Choroid plexus epithelial cell (primary cell): ENCODE data around the gene ABAT.
A peak's percentile ranks its signal among the peaks of the same experiment; 100 is the strongest.
"Not testable (repeated sequence)": the region's sequence is repeated elsewhere in the genome, so short reads cannot be mapped to it uniquely, and the experiment has no call there.

ENCODE experiments used
- DNase-seq: peaks from one replicate; pipeline ENCODE4 v3.0.0-alpha.2; 2010; ENCODE audit warnings: low read depth
- H3K4me3 ChIP-seq: 2 replicates; pipeline ENCODE4 v1.5.1; 2011; ENCODE audit warnings: low read depth, mild to moderate bottlenecking, control low read depth, low read length, moderate library complexity
- TF ChIP-seq, protein P1 (sequence below): conservative IDR thresholded peaks from 2 replicates; pipeline ENCODE4 v1.5.1; 2011; ENCODE audit warnings: low read depth, mild to moderate bottlenecking, control low read depth, inconsistent platforms, low read length, moderate library complexity

ABAT gene

DNA sequence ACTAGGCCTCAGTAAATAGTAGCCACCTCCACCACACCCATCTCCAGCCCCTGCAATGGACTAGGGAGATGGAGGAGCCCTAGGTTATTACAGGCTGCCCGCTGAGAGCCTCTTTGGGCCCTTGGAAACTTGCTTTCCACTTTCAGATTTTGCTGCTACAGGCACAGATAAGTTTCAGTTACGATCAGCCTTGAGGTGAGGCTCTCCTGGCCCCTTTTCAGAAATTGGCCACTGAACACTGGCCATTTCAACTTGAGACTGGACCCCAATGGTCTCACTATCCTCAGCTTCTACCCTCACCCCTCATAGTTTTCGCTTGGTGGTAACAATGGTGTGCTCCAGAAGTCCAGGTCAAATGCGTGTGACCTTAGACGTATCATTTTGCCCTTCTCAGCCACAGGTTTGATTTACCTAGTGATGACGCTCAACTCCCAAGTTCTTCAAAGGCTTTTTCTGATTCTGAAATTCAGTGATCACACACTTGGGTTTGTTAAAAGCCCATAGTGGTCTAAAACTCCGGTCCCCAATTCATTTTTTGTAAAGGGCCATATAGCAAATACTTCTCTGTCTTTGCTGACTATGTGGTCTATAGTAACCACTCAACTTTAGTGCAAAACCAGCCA is 124.2 kb downstream of the ABAT start:
- DNase-seq: peak; percentile 14
- peak overlapping the region; percentile 91 for H3K4me3 ChIP-seq
- TF ChIP-seq, protein P1, sequence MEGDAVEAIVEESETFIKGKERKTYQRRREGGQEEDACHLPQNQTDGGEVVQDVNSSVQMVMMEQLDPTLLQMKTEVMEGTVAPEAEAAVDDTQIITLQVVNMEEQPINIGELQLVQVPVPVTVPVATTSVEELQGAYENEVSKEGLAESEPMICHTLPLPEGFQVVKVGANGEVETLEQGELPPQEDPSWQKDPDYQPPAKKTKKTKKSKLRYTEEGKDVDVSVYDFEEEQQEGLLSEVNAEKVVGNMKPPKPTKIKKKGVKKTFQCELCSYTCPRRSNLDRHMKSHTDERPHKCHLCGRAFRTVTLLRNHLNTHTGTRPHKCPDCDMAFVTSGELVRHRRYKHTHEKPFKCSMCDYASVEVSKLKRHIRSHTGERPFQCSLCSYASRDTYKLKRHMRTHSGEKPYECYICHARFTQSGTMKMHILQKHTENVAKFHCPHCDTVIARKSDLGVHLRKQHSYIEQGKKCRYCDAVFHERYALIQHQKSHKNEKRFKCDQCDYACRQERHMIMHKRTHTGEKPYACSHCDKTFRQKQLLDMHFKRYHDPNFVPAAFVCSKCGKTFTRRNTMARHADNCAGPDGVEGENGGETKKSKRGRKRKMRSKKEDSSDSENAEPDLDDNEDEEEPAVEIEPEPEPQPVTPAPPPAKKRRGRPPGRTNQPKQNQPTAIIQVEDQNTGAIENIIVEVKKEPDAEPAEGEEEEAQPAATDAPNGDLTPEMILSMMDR: no peak

DNA sequence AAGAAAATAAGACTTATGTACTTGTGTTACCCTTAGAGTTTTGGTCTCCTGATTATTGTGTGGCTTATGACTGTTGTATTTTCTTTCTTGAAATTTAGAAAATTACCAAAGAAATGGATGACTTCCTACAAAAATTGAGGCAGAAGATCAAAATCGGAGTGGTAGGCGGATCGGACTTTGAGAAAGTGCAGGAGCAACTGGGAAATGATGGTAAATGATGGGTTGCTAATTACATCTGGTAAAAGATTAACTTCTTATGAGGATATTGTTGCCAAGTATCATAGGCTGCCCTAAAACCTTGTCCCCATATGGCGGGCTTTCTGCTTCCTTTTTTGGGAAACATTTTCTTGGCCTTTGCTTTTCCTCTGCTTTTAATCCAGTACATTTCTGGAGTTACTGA is 127.3 kb downstream of the ABAT start:
- TF ChIP-seq, protein P1: no peak
- no peak overlapping the region for H3K4me3 ChIP-seq
- DNase-seq: no peak

DNA sequence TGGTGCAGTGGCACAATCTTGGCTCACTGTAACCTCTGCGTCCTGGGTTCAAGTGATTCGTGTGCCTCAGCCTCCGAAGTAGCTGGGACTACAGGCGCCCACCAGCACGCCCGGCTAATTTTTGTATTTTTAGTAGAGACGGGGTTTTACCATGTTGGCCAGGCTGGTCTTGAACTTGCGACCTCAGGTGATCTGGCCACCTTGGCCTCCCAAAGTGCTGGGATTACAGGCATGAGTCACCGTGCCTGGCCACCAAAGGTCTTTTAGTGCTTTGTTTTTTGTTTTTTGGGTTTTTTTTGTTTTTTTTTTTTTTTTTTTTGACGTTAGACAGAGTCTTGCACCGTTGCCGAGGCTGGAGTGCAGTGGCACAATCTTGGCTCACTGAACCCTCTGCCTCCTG is 129.3 kb downstream of the ABAT start:
- not testable (repeated sequence) for H3K4me3 ChIP-seq, DNase-seq

DNA sequence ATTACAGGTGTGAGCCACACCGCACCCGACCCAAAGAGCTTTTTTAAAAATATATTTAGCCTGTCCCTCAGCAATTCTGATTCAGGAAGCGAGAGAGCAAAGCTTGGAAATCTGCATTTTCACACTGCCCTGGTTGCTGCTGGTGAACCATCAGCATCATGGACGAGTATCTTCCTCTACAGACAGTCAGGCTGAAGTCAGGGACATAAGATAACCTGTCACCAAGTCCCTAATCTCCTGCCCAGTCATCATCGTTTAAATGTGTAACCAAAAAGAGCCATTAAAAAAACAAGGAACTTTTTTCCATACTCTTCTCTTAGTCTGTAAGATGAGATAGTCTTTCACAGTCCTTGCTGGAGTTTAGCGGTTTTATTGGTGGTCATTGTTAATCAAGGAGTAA is 129.9 kb downstream of the ABAT start:
- H3K4me3 ChIP-seq: no peak overlapping the region
- TF ChIP-seq, protein P1: no peak
- DNase-seq: no peak

DNA sequence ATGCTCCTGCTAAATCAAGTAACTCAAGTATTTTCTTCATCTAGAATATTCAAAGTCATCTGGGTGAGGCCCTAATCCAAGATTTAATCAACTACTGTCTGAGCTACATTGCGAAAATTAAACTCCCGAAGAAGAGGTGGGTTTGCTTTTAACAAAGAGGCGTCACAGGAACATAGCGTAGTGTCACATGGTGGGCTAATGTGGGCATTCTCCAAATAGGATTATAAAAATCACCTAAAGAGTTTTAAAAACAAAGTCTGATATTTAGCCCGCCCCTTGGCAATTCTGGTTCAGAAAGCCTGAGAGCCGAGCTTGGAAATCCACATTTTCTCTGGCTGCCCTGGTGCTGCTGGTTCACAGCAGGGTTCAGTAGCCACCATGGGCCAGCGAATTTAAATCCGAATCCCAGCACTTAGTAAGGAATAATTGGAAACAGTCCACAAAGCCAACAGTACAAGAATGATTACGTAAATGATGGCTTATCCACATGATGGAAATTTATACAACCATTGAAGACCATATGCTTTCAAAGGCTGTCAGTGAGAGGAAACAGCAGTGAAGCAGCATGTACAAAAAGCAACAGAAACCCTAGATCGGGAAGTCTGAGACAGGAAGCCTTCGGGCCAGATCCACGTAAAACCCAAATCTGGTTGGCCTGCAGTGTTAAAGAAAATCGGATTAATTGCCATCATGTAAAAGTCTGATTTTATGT is 132.0 kb downstream of the ABAT start:
- TF ChIP-seq, protein P1: no peak
- H3K4me3 ChIP-seq: no peak overlapping the region
- DNase-seq: no peak

DNA sequence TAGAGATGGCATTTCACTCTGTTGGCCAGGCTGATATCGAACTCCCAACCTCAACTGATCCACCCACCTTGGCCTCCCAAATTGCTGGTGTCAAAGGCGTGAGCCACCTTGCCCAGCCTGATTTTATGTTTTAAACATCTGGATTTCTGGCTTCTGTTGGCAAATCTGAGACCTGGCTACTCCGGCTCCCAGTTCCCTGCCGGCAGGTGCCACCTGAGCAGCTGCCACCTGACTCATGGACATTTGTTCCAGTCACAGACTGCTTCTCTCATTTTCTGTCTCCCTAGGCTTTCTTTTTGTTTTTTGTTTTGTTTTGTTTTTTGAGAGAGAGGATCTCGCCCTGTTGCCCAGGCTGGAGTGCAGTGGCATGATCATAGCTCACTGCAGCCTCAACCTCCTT is 132.8 kb downstream of the ABAT start:
- no peak overlapping the region for H3K4me3 ChIP-seq
- no peak for DNase-seq
- TF ChIP-seq, protein P1: no peak

DNA sequence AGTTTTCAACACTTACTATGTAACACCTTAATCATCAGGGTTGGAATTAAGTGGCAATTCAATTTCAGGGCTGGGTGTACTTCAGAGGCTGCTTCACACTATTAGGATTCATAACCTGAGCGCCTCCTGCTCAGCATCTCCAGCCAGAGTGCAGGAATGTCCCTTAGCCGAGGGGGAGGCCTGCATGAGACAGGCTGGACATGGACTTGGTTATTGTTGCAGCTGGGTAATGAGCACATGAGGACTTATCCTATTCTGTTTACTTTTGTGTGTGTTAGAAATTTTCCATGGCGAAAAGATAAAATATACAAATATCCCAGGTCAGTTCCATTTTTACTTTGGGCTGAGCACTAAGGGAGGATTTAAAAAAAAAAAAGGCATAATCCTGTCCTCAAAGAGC is 133.6 kb downstream of the ABAT start:
- no peak overlapping the region for H3K4me3 ChIP-seq
- TF ChIP-seq, protein P1: no peak
- no peak for DNase-seq
